Osteoblast (primary cell): ENCODE measurements around the gene PTPRN2. TPM values are rescaled to one million over a fixed set of nuclear protein-coding genes. Genes with fewer than 3 reads are reported as not detected.
A peak's percentile ranks its signal among the peaks of the same experiment; 100 is the strongest.
"Not testable (repeated sequence)": the region's sequence is repeated elsewhere in the genome, so short reads cannot be mapped to it uniquely, and the experiment has no call there.

ENCODE experiments used
- DNase-seq: peaks from one replicate; pipeline ENCODE4 v3.0.0; 2011; ENCODE audit warnings: low spot score, mixed read lengths; ENCODE audit not compliant: insufficient read length; ENCODE audit errors: missing footprints
- H2AFZ ChIP-seq: 2 replicates; pipeline ENCODE4 v1.6.0; 2011; ENCODE audit warnings: mild to moderate bottlenecking, low read length
- H3K27ac ChIP-seq: 2 replicates; pipeline ENCODE4 v1.5.1; 2011; ENCODE audit warnings: mild to moderate bottlenecking, low read depth, low read length, moderate library complexity
- H3K27me3 ChIP-seq: 2 replicates; pipeline ENCODE4 v1.6.0; 2012; ENCODE audit warnings: mild to moderate bottlenecking, control low read depth, inconsistent platforms, low read length, moderate library complexity; ENCODE audit not compliant: insufficient read depth
- H3K36me3 ChIP-seq: 2 replicates; pipeline ENCODE4 v1.5.1; 2011; ENCODE audit warnings: mild to moderate bottlenecking, low read length, control low read depth, moderate library complexity; ENCODE audit not compliant: insufficient read depth
- H3K4me1 ChIP-seq: 2 replicates; pipeline ENCODE4 v1.5.1; 2011; ENCODE audit warnings: mild to moderate bottlenecking, low read length, control low read depth, moderate library complexity; ENCODE audit not compliant: insufficient read depth
- H3K4me2 ChIP-seq: 2 replicates; pipeline ENCODE4 v1.6.0; 2011; ENCODE audit warnings: mild to moderate bottlenecking, low read length; ENCODE audit not compliant: insufficient read depth
- H3K4me3 ChIP-seq: fragments of 200-600 bp; sonication (generic); 3 replicates; pipeline ENCODE4 v1.5.1; 2012; ENCODE audit warnings: mild to moderate bottlenecking, low read length, inconsistent platforms; ENCODE audit not compliant: insufficient read depth
- H3K79me2 ChIP-seq: 2 replicates; pipeline ENCODE4 v1.6.0; 2012; ENCODE audit warnings: mild to moderate bottlenecking, low read length, control low read depth, inconsistent platforms; ENCODE audit not compliant: insufficient read depth
- H3K9me3 ChIP-seq: 2 replicates; pipeline ENCODE4 v1.5.1; 2011; ENCODE audit warnings: low read depth, low read length, control low read depth
- H4K20me1 ChIP-seq: 2 replicates; pipeline ENCODE4 v1.6.0; 2012; ENCODE audit warnings: mild to moderate bottlenecking, low read length, control low read depth; ENCODE audit not compliant: insufficient read depth
- CTCF ChIP-seq: IDR thresholded peaks from 2 replicates; pipeline ENCODE4 v1.5.1; 2011; ENCODE audit warnings: mild to moderate bottlenecking, low read depth, low read length, moderate library complexity; ENCODE audit errors: extremely low read depth
- total RNA-seq: library from RNA; depleted of rRNA; stranded (reverse); fragments of >200 nt; gene quantifications from 2 replicates; pipeline ENCODE4 v1.2.3, GENCODE V29; 2012

The PTPRN2 gene
- total RNA-seq, 1 donor, result 0.36 TPM

- Histone ChIP-seq H3K36me3 (no peaks in the 10 kb centered on the region), H3K27ac (no peak overlapping the region), H3K4me3 (no peak overlapping the region), H3K79me2 (no peaks in the 10 kb centered on the region), H3K9me3 (peaks cover 3% of the 10 kb centered on the region), H3K4me1 (no peaks in the 10 kb centered on the region), H3K4me2 (no peak overlapping the region), H2AFZ (no peak overlapping the region), H4K20me1 (no peaks in the 10 kb centered on the region), H3K27me3 (no peaks in the 10 kb centered on the region)
- DNase-seq, result peak; percentile 59
- no peak for TF ChIP-seq CTCF
Observed at GRCh38 chr7:158310924-158311666, 276.5 kb downstream of the PTPRN2 start.

GRCh38 chr7:158309868-158310763, 277.5 kb downstream of the PTPRN2 start:
- Histone ChIP-seq H3K27me3 (no peaks in the 10 kb centered on the region), H4K20me1 (no peaks in the 10 kb centered on the region), H2AFZ (no peak overlapping the region), H3K27ac (no peak overlapping the region), H3K4me1 (no peaks in the 10 kb centered on the region), H3K9me3 (peaks cover 3% of the 10 kb centered on the region), H3K36me3 (no peaks in the 10 kb centered on the region), H3K79me2 (no peaks in the 10 kb centered on the region), H3K4me2 (no peak overlapping the region), H3K4me3 (no peak overlapping the region)
- peak; percentile 62 for DNase-seq
- no peak for TF ChIP-seq CTCF

GRCh38 chr7:158308001-158308400, 279.6 kb downstream of the PTPRN2 start:
- H3K79me2 ChIP-seq, result no peaks in the 10 kb centered on the region
- H3K9me3 ChIP-seq, result peaks cover 3% of the 10 kb centered on the region
- H3K4me3 ChIP-seq, result no peak overlapping the region

GRCh38 chr7:158304072-158304471, 283.6 kb downstream of the PTPRN2 start:
- H3K4me1 ChIP-seq, H3K36me3 ChIP-seq, H3K79me2 ChIP-seq, H3K27me3 ChIP-seq, H3K9me3 ChIP-seq, DNase-seq, H3K4me3 ChIP-seq, H3K27ac ChIP-seq, H2AFZ ChIP-seq, H4K20me1 ChIP-seq, H3K4me2 ChIP-seq: not testable (repeated sequence)

More at GRCh38 chr7:158308001-158308400, 279.6 kb downstream of the PTPRN2 start:
- H3K36me3 ChIP-seq, result no peaks in the 10 kb centered on the region
- H4K20me1 ChIP-seq, result no peaks in the 10 kb centered on the region
- DNase-seq, result no peak
- no peak overlapping the region for H3K4me2 ChIP-seq
- no peak overlapping the region for H3K27ac ChIP-seq
- no peak overlapping the region for H2AFZ ChIP-seq
- H3K4me1 ChIP-seq, result no peaks in the 10 kb centered on the region
- no peaks in the 10 kb centered on the region for H3K27me3 ChIP-seq
- no peak for TF ChIP-seq CTCF
